ENCODE results near the gene RNF13.
"Not testable (repeated sequence)": the region's sequence is repeated elsewhere in the genome, so short reads cannot be mapped to it uniquely, and the experiment has no call there.

RNF13 gene

GRCh38 chr3:149920119-149920518 is 107.1 kb downstream of the RNF13 start:
- no peak for DNase-seq
- intact Hi-C loops (cut with DNase I), result no loop called here

DNA sequence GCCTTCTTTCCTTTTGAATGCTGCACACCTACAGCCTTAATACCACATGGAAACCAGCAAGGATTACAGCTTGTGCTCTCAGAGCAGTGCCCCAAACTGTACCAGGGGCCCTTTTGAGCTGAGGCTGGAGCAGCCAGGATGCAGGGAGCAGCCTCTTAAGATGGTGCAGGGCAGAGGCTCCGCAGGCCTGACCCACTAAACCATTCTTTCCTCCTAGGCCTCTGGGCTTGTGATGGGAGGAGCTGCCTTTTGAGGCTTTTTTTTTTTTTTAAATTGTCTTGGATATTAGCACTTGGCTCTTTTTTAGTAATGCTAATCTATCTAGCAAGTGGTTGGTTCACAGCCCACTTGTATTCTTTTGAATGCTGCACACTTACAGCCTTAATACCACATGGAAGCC is 120.0 kb downstream of the RNF13 start:
- no peak for DNase-seq
- intact Hi-C loops (cut with DNase I), result no loop called here

DNA sequence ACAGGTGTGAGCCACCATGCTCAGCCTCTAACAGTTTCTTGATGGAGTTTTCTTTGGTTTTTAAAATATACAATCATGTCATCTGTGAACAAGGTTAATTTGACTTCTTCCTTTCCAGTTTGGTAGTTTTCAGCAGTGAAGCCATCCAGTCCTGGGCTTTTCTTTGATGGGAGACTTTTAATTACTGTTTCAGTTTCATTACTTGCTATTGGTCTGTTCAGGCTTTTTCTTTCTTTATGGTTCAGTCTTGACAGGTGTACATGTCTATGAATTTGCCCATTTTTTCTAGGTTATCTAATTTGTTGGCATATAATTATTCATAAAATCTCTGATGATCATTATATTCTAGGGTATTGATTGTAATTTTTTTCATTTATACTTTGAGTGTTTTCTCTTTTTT is 120.8 kb downstream of the RNF13 start:
- DNase-seq, result no peak
- intact Hi-C loops (cut with DNase I), result no loop called here

DNA sequence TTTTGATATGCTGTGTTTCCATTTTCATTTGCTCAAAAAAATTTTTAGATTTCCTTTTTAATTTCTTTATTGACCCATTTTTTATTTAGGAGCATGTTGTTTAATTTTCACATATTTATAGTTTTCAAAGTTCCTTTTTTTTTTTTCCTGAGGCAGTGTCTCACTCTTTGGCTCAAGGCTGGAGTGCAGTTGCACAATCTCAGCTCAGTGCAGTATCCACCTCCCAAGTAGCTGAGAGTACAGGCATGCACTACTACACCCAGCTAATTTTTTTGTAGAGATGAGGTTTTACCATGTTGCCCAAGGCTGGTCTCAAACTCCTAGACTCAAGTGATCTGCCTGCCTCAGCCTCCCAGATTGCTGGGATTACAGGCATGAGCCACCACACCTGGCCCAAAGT is 121.5 kb downstream of the RNF13 start:
- peak in 2 of 42 donors; percentile 18 to 24 for DNase-seq
- intact Hi-C loops (cut with DNase I), result no loop called here

- DNase-seq, result peak in 39 of 42 donors; percentile 8 to 80 (median 48)
- intact Hi-C loops (cut with DNase I), result no loop called here
Observed at GRCh38 chr3:149936812-149937230, 123.8 kb downstream of the RNF13 start.

DNA sequence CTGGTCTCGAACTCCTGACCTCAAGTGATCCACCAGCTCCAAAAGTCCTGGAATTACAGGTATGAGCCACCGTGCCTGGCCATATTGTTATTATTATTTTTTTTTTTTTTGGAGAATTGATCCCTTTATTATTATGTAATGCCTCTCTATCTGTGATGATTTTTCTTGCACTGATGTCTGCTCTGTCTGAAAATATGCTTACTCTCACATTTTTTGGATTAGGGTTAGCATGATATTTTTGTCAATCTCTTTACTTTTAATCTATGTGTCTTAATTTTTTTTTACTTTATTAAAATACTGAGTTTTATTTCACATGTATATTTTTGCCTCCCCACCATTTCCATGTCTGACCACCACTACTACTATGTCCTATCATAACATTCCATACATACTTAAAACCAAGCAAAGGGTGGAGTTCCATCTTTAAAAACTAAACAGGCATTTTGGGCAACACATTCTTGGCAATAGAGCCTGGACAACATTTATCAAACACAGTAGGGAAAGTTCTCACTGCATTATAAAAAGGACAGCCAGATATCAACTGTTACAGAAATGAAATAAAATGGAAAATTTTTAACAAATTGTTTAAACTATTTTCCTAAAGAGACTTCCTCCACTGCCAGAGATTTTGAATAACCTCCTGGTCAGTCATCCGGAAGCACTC is 125.5 kb downstream of the RNF13 start:
- intact Hi-C loops (cut with DNase I); DNase-seq: not testable (repeated sequence)

GRCh38 chr3:149941186-149941585 is 128.2 kb downstream of the RNF13 start:
- no peak for DNase-seq
- intact Hi-C loops (cut with DNase I), result no loop called here

DNA sequence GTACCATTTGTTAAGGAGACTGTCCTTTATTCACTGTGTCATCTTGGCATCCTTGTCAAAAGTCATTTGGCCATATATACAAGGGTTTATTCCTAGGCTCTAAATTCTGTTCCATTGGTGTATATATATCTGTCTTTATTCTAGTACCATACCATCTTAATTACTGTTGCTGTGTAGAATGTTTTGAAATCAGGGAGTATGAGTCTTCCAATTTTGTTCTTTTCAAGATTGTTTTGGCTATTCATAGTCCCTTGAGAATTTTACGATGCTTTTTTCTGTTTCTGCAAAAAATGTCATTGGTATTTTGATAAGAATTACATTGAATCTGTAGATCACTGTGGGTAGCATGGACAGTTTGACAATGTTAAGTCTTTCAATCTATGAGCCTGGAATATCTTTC is 128.9 kb downstream of the RNF13 start:
- intact Hi-C loops (cut with DNase I), result no loop called here
- DNase-seq, result no peak

- intact Hi-C loops (cut with DNase I), result no loop called here
Observed at GRCh38 chr3:149942409-149942808, 129.4 kb downstream of the RNF13 start.

DNA sequence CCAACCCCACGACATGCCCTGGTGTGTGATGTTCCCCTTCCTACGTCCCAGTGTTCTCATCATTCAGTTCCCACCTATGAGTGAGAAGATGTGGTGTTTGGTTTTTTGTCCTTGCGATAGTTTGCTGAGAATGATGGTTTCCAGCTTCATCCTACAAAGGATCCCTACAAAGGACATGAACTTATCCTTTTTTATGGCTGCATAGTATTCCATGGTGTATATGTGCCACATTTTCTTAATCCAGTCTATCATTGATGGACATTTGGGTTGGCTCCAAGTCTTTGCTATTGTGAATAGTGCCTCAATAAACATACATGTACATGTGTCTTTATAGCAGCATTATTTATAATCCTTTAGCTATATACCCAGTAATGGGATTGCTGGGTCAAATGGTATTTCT is 131.0 kb downstream of the RNF13 start:
- DNase-seq; intact Hi-C loops (cut with DNase I): not testable (repeated sequence)

More at GRCh38 chr3:149942409-149942808, 129.4 kb downstream of the RNF13 start:
- no peak for DNase-seq

DNA sequence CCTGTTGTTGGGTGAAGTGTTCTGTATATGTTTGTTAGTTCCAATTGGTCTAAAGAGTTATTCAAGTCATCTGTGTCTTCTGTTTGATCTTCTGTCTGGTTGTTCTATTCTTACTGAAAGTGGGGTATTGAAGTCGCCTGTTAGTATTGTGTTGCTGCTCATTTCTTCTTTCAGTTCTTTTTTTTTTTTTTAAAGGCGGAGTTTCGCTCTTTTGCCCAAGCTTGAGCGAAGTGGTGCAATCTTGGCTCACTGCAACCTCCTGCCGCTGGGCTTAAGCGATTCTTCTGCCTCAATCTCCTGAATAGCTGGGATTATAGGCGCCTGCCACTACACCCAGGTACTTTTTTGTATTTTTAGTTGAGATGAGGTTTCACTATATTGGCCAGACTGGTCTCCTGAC is 134.2 kb downstream of the RNF13 start:
- intact Hi-C loops (cut with DNase I), result no loop called here
- DNase-seq, result no peak

GRCh38 chr3:149949181-149949580 is 136.2 kb downstream of the RNF13 start:
- intact Hi-C loops (cut with DNase I), result no loop called here

GRCh38 chr3:149954812-149955211 is 141.8 kb downstream of the RNF13 start:
- intact Hi-C loops (cut with DNase I), result no loop called here
- DNase-seq, result no peak

More at GRCh38 chr3:149949181-149949580, 136.2 kb downstream of the RNF13 start:
- peak in 1 of 42 donors; percentile 32 for DNase-seq

GRCh38 chr3:149955449-149955848 is 142.4 kb downstream of the RNF13 start:
- intact Hi-C loops (cut with DNase I), result no loop called here
- peak in 1 of 42 donors; percentile 25 for DNase-seq

GRCh38 chr3:149957361-149958125 is 144.5 kb downstream of the RNF13 start:
- intact Hi-C loops (cut with DNase I), result no loop called here
- no peak for DNase-seq

DNA sequence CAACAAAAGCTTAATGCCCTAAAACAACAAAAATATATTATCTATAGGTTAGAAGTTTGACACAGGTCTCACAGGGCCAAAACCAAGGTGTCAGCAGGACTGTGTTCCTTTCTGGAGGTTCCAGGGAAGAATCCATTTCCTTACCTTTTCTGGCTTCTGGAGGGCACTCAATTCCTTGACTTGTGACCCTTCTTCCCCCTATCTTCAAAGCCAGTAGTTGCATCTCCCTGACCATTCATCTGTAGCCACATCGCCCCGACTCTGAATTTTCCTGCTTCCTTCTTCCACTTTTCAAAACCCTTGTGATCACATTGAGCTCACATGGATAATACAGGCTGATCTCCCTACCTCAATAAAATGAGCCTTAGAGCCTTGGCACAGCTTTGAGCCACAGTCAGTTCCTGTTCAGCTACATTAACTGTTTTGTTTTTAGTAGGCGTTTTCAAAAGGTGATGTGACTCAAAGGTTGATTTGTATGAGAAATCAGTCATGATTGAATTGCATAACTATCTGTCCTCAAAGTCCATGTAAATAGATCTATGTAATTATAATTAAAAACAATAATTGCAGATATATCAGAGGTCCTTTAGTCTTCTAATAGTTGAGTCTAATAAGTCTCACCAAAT is 145.3 kb downstream of the RNF13 start:
- DNase-seq, result no peak
- intact Hi-C loops (cut with DNase I), result no loop called here

- intact Hi-C loops (cut with DNase I), result no loop called here
- DNase-seq, result no peak
Observed at GRCh38 chr3:149959443-149959842, 146.4 kb downstream of the RNF13 start.

- no peak for DNase-seq
- intact Hi-C loops (cut with DNase I), result loop anchor here (10.0 kb wide), 3 partner anchors 79 to 199 kb away; partner anchors contain the start of gene RNF13
Observed at GRCh38 chr3:149963485-149963884, 150.5 kb downstream of the RNF13 start.

DNA sequence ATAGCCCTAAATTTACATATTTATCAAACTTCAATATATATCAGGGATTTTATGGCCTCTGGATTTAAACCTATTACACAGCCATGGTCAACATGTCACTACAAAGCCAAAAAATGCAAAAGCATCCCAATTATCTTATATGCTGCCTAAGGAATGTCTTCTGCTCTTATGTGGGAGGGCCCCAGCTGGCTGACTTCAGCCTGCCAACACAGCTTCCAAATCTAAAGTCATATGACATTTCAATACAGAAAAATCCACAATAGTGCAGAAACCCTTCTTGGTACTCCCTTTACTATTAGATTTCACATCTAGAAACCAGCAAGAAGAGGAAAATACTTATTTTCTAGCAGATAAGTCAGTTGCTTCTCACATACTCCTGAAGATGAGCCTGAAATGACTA is 151.3 kb downstream of the RNF13 start:
- intact Hi-C loops (cut with DNase I), result loop anchor here (10.0 kb wide), 3 partner anchors 79 to 199 kb away; partner anchors contain the start of gene RNF13
- DNase-seq, result peak in 5 of 42 donors; percentile 11 to 38 (median 18)

- DNase-seq, result no peak
- intact Hi-C loops (cut with DNase I), result loop anchor here (5.0 to 10.0 kb wide), 4 partner anchors 80 to 217 kb away; partner anchors contain the start of gene RNF13
Observed at GRCh38 chr3:149965278-149965677, 152.3 kb downstream of the RNF13 start.

Data from head of caudate nucleus (tissue), 42 donors.